Endothelial cell of umbilical vein (primary cell): ENCODE results near the gene COL21A1.

Experiments used
- EZH2 ChIP-seq: IDR thresholded peaks from 2 replicates; pipeline ENCODE4 v1.6.1; 2012; ENCODE audit warnings: borderline replicate concordance, low read depth, mild to moderate bottlenecking, moderate library complexity, low read length, inconsistent platforms; ENCODE audit not compliant: severe bottlenecking
- MAX ChIP-seq: IDR thresholded peaks from 2 replicates; pipeline ENCODE4 v1.6.1; 2011; ENCODE audit not compliant: insufficient read depth, insufficient read length
- MYC ChIP-seq: IDR thresholded peaks from one replicate; pipeline ENCODE4 v1.6.1; 2011; ENCODE audit warnings: mild to moderate bottlenecking, low read depth, low read length
- POLR2A ChIP-seq: IDR thresholded peaks from 2 replicates; pipeline ENCODE4 v1.6.1; 2012; ENCODE audit warnings: low read depth, mild to moderate bottlenecking, control low read depth, low read length
- POLR2AphosphoS5 ChIP-seq: IDR thresholded peaks from 2 replicates; pipeline ENCODE4 v1.6.1; 2012; ENCODE audit warnings: low read depth, mild to moderate bottlenecking, control low read depth, low read length, moderate library complexity; ENCODE audit not compliant: insufficient read depth
- TF ChIP-seq, protein P1 (sequence below), 2 donors: IDR thresholded peaks; 1 replicate in 1 of 2; 2 replicates in 1 of 2; pipeline ENCODE4 v1.5.1; 2011; ENCODE audit warnings: low read length in 2 of 2, mild to moderate bottlenecking in 2 of 2, moderate library complexity in 2 of 2, control low read depth in 1 of 2, inconsistent platforms in 1 of 2, low read depth in 1 of 2; ENCODE audit not compliant: insufficient read depth in 1 of 2; ENCODE audit errors: extremely low read depth in 1 of 2

DNA sequence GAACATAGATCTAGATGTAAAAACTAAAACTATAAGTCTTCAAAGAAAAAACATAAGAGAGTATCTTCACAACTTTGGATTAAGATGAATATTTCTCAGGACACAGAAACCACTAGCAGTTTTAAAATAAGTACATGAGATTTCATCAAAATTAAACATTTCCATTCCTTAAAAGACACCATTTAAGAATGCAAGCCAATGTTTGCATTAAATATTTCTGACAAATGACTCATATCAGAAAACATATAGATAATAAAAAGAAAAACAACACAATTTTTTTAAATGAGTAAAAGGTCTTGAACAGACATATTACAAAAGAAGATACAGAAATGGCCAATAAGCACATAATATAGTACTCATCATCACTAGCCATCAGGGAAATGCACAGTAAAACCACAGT, 59.7 kb downstream of the COL21A1 start:
- TF ChIP-seq, protein P1, sequence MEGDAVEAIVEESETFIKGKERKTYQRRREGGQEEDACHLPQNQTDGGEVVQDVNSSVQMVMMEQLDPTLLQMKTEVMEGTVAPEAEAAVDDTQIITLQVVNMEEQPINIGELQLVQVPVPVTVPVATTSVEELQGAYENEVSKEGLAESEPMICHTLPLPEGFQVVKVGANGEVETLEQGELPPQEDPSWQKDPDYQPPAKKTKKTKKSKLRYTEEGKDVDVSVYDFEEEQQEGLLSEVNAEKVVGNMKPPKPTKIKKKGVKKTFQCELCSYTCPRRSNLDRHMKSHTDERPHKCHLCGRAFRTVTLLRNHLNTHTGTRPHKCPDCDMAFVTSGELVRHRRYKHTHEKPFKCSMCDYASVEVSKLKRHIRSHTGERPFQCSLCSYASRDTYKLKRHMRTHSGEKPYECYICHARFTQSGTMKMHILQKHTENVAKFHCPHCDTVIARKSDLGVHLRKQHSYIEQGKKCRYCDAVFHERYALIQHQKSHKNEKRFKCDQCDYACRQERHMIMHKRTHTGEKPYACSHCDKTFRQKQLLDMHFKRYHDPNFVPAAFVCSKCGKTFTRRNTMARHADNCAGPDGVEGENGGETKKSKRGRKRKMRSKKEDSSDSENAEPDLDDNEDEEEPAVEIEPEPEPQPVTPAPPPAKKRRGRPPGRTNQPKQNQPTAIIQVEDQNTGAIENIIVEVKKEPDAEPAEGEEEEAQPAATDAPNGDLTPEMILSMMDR (IDR thresholded peaks at IDR 0.05; ENCODE audit: extremely low read depth in 1 of 2, insufficient read depth in 1 of 2, low read depth in 1 of 2, low read length in 2 of 2): no peak
- no peak for TF ChIP-seq POLR2A
- no peak for TF ChIP-seq POLR2AphosphoS5
- no peak for TF ChIP-seq MYC
- no peak for TF ChIP-seq EZH2
- TF ChIP-seq MAX: no peak
